MCF 10A (cell line): ENCODE measurements around the gene BCL2L1. TPM values are rescaled to one million over a fixed set of nuclear protein-coding genes. Genes with fewer than 3 reads are reported as not detected.

ENCODE experiments used
- BruUV-seq: library from RNA; stranded (reverse); fragments of 400-500 nt; replicated peaks from 2 replicates; lab custom pipeline; 2021; lab: Mats Ljungman, UMichigan
- CTCF ChIA-PET: fragments of 300-600 bp; sonication (Branson Sonifier 250); formaldehyde crosslinking; extraction: SDS; loops from one replicate; lab custom pipeline; 2021; ENCODE audit warnings: antibody characterized with exemption, inconsistent platforms; lab: Yijun Ruan, JAX
- POLR2A ChIA-PET: fragments of 300-600, 350-650 bp; sonication (Branson Sonifier 250); formaldehyde crosslinking; extraction: SDS; loops from one replicate; lab custom pipeline; 2020; ENCODE audit warnings: antibody characterized with exemption, inconsistent platforms; lab: Yijun Ruan, JAX
- DNase-seq: peaks from one replicate; pipeline ENCODE4 v3.0.0-alpha.2; 2018; ENCODE audit not compliant: unreplicated experiment
- H3K27ac Mint-ChIP-seq: one replicate; pipeline ENCODE4 v1.8.0; 2022; ENCODE audit warnings: mild to moderate bottlenecking, low read depth, mixed read lengths; ENCODE audit not compliant: unreplicated experiment
- H3K27me3 Mint-ChIP-seq: one replicate; pipeline ENCODE4 v1.8.0; 2022; ENCODE audit warnings: mixed read lengths; ENCODE audit not compliant: insufficient read depth, unreplicated experiment
- H3K36me3 Mint-ChIP-seq: one replicate; pipeline ENCODE4 v1.8.0; 2022; ENCODE audit warnings: mild to moderate bottlenecking, moderate library complexity, mixed read lengths; ENCODE audit not compliant: insufficient read depth, unreplicated experiment
- H3K4me1 Mint-ChIP-seq: one replicate; pipeline ENCODE4 v1.8.0; 2022; ENCODE audit warnings: mixed read lengths; ENCODE audit not compliant: insufficient read depth, unreplicated experiment
- H3K4me3 Mint-ChIP-seq: one replicate; pipeline ENCODE4 v1.8.0; 2022; ENCODE audit warnings: mild to moderate bottlenecking, moderate library complexity, mixed read lengths; ENCODE audit not compliant: unreplicated experiment
- H3K9me3 Mint-ChIP-seq: one replicate; pipeline ENCODE4 v1.8.0; 2022; ENCODE audit warnings: mixed read lengths; ENCODE audit not compliant: unreplicated experiment
- intact Hi-C: fragments of 100-400 bp; cut with micrococcal nuclease; formaldehyde crosslinking; loops from 2 replicates; pipeline ENCODE4 v1.14.1; 2022
- total RNA-seq: library from RNA; stranded (reverse); gene quantifications from 2 replicates; pipeline ENCODE4 v1.2.3, GENCODE V29; 2022
- TF ChIP-seq, protein P1 (sequence below): fragments of 200-600 bp; IDR thresholded peaks from one replicate; pipeline ENCODE4 v1.8.0; 2022; ENCODE audit warnings: antibody characterized with exemption, mild to moderate bottlenecking; ENCODE audit not compliant: unreplicated experiment

Gene BCL2L1
- total RNA-seq, 1 experiment from 2014 or later, result 156 TPM

GRCh38 chr20:31674895-31675827 lies 47.5 kb downstream of the BCL2L1 start:
- peak; percentile 83 for DNase-seq
- Mint-ChIP-seq H3K27ac (peak overlapping the region; percentile 60), H3K4me1 (peaks cover 51% of the 10 kb centered on the region), H3K36me3 (peaks cover 75% of the 10 kb centered on the region), H3K9me3 (no peaks in the 10 kb centered on the region), H3K4me3 (peak overlapping the region; percentile 63), H3K27me3 (no peaks in the 10 kb centered on the region)
- intact Hi-C loops, result loop anchor here (5.0 kb wide), 1 partner anchor 47 kb away; the partner anchor contains the start of gene BCL2L1
- ChIA-PET POLR2A (interaction anchor here (0.6 to 7.9 kb wide), 13 partner anchors 9 to 64 kb away, joined by 3 to 94 read pairs (median 5); partner anchors contain the start of genes BCL2L1 and TPX2), CTCF (interaction anchor here (0.6 to 13.5 kb wide), 12 partner anchors 13 to 214 kb away, joined by 3 to 174 read pairs (median 4); partner anchors contain the start of gene BCL2L1)
- BruUV-seq, result TSS peak; percentile 44
- TF ChIP-seq, protein P1, sequence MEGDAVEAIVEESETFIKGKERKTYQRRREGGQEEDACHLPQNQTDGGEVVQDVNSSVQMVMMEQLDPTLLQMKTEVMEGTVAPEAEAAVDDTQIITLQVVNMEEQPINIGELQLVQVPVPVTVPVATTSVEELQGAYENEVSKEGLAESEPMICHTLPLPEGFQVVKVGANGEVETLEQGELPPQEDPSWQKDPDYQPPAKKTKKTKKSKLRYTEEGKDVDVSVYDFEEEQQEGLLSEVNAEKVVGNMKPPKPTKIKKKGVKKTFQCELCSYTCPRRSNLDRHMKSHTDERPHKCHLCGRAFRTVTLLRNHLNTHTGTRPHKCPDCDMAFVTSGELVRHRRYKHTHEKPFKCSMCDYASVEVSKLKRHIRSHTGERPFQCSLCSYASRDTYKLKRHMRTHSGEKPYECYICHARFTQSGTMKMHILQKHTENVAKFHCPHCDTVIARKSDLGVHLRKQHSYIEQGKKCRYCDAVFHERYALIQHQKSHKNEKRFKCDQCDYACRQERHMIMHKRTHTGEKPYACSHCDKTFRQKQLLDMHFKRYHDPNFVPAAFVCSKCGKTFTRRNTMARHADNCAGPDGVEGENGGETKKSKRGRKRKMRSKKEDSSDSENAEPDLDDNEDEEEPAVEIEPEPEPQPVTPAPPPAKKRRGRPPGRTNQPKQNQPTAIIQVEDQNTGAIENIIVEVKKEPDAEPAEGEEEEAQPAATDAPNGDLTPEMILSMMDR, result no peak

- no TSS peak for BruUV-seq
- CTCF ChIA-PET, result interaction anchor here (0.6 to 13.5 kb wide), 9 partner anchors 12 to 1008 kb away, joined by 3 to 174 read pairs (median 4); partner anchors contain the start of gene BCL2L1
- H3K4me1 Mint-ChIP-seq, result peaks cover 47% of the 10 kb centered on the region
- H3K9me3 Mint-ChIP-seq, result no peaks in the 10 kb centered on the region
- H3K36me3 Mint-ChIP-seq, result peaks cover 84% of the 10 kb centered on the region
- no peak overlapping the region for H3K4me3 Mint-ChIP-seq
- POLR2A ChIA-PET, result interaction anchor here (0.5 to 7.9 kb wide), 8 partner anchors 9 to 1308 kb away, joined by 3 to 94 read pairs (median 6); partner anchors contain the start of genes BCL2L1 and TPX2
- TF ChIP-seq, protein P1, result no peak
- intact Hi-C loops, result no loop called here
- no peaks in the 10 kb centered on the region for H3K27me3 Mint-ChIP-seq
- no peak for DNase-seq
- peak overlapping the region; percentile 60 for H3K27ac Mint-ChIP-seq
These were observed 48.7 kb downstream of the BCL2L1 start for GRCh38 chr20:31673943-31674463.

- Mint-ChIP-seq H3K9me3 (no peaks in the 10 kb centered on the region), H3K27ac (peak overlapping the region; percentile 60), H3K36me3 (peaks cover 80% of the 10 kb centered on the region), H3K27me3 (no peaks in the 10 kb centered on the region), H3K4me3 (no peak overlapping the region), H3K4me1 (peaks cover 41% of the 10 kb centered on the region)
- no TSS peak for BruUV-seq
- TF ChIP-seq, protein P1, result no peak
- intact Hi-C loops, result no loop called here
- no peak for DNase-seq
- POLR2A ChIA-PET, result interaction anchor here (0.7 to 7.9 kb wide), 4 partner anchors 9 to 47 kb away, joined by 3 to 94 read pairs (median 4); no protein-coding TSS in a partner anchor
- CTCF ChIA-PET, result interaction anchor here (0.6 to 13.5 kb wide), 7 partner anchors 11 to 1008 kb away, joined by 3 to 174 read pairs (median 6); partner anchors contain the start of gene BCL2L1
These were observed 49.2 kb downstream of the BCL2L1 start for GRCh38 chr20:31673435-31673834.
